ENCODE results near the gene LRIT2.

LRIT2 gene

GRCh38 chr10:84193846-84194423 lies 31.4 kb downstream of the LRIT2 start:
- in situ Hi-C loops (cut with MboI; ENCODE audit: low sequenced_read_pairs, unreplicated experiment): no loop called here
- TF ChIP-seq CTCF (IDR thresholded peaks at IDR 0.05; ENCODE audit: borderline replicate concordance, control extremely low read depth, extremely low read depth, insufficient read depth, missing control alignments): no peak
- DNase-seq (ENCODE audit: low spot score): no peak

- no peak for DNase-seq (ENCODE audit: low spot score)
- in situ Hi-C loops (cut with MboI; ENCODE audit: low sequenced_read_pairs, unreplicated experiment): no loop called here
- no peak for TF ChIP-seq CTCF (IDR thresholded peaks at IDR 0.05; ENCODE audit: borderline replicate concordance, control extremely low read depth, extremely low read depth, insufficient read depth, missing control alignments)
Observed at GRCh38 chr10:84193327-84193726, 32.0 kb downstream of the LRIT2 start.

- no peak for DNase-seq (ENCODE audit: low spot score)
- TF ChIP-seq CTCF (IDR thresholded peaks at IDR 0.05; ENCODE audit: borderline replicate concordance, control extremely low read depth, extremely low read depth, insufficient read depth, missing control alignments): no peak
- in situ Hi-C loops (cut with MboI; ENCODE audit: low sequenced_read_pairs, unreplicated experiment): no loop called here
Observed at GRCh38 chr10:84191106-84191505, 34.2 kb downstream of the LRIT2 start.

- in situ Hi-C loops (cut with MboI; ENCODE audit: low sequenced_read_pairs, unreplicated experiment): no loop called here
- no peak for TF ChIP-seq CTCF (IDR thresholded peaks at IDR 0.05; ENCODE audit: borderline replicate concordance, control extremely low read depth, extremely low read depth, insufficient read depth, missing control alignments)
- DNase-seq (ENCODE audit: low spot score): no peak
Observed at GRCh38 chr10:84190621-84191020, 34.7 kb downstream of the LRIT2 start.

DNA sequence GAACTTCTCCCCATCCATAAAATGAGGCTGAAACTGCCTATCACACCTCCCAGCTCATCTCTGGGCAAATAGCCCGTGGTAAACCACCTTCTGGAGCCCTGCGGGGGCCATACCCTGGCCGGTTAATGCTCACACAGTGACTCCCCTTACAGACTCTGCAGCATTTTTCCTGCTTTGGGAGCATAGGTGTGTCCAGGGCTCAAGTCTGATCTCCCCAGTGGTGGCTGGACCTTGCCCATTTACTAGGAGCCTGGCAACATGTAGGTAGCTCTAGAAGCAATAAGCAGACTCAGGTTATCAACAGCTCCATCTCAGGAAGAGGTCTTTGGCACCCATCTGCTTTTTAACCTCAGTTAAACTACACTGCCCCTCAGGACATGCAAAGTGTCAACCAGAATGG lies 36.5 kb downstream of the LRIT2 start:
- in situ Hi-C loops (cut with MboI; ENCODE audit: low sequenced_read_pairs, unreplicated experiment): no loop called here
- no peak for TF ChIP-seq CTCF (IDR thresholded peaks at IDR 0.05; ENCODE audit: borderline replicate concordance, control extremely low read depth, extremely low read depth, insufficient read depth, missing control alignments)
- DNase-seq (ENCODE audit: low spot score): no peak

- in situ Hi-C loops (cut with MboI; ENCODE audit: low sequenced_read_pairs, unreplicated experiment): no loop called here
- TF ChIP-seq CTCF (IDR thresholded peaks at IDR 0.05; ENCODE audit: borderline replicate concordance, control extremely low read depth, extremely low read depth, insufficient read depth, missing control alignments): no peak
- no peak for DNase-seq (ENCODE audit: low spot score)
Observed at GRCh38 chr10:84185526-84186175, 39.7 kb downstream of the LRIT2 start.

Measured in GM13976 (cell line).